DOHH2 (cell line): ENCODE results near the gene PRELID1.

Experiments
- H3F3A ChIP-seq: fragments of 200-600 bp; sonication (generic), shearing (Covaris generic); 2 replicates; pipeline ENCODE4 v1.6.0; 2016; ENCODE audit warnings: antibody characterized with exemption, mild to moderate bottlenecking; ENCODE audit not compliant: control insufficient read depth, insufficient read depth
- H3K27ac ChIP-seq: fragments of 200-600 bp; sonication (generic); 2 replicates; pipeline ENCODE4 v1.5.1; 2014; ENCODE audit warnings: low read depth, mild to moderate bottlenecking, low read length, moderate library complexity
- H3K27me3 ChIP-seq: fragments of 200-600 bp; sonication (generic); 2 replicates; pipeline ENCODE4 v1.6.1; 2014; ENCODE audit warnings: mild to moderate bottlenecking, low read length, mixed read lengths; ENCODE audit not compliant: control insufficient read depth
- H3K36me3 ChIP-seq: fragments of 200-600 bp; sonication (generic); 2 replicates; pipeline ENCODE4 v1.6.1; 2014; ENCODE audit warnings: mild to moderate bottlenecking, low read length, moderate library complexity, mixed read lengths; ENCODE audit not compliant: control insufficient read depth
- H3K4me1 ChIP-seq: fragments of 200-600 bp; sonication (generic); 2 replicates; pipeline ENCODE4 v1.6.1; 2014; ENCODE audit warnings: mild to moderate bottlenecking, low read length, mixed read lengths; ENCODE audit not compliant: control insufficient read depth
- H3K4me2 ChIP-seq: fragments of 200-600 bp; sonication (generic); 2 replicates; pipeline ENCODE4 v1.6.0; 2014; ENCODE audit warnings: mild to moderate bottlenecking, low read length, moderate library complexity
- H3K4me3 ChIP-seq: fragments of 200-600 bp; sonication (generic); 2 replicates; pipeline ENCODE4 v1.5.1; 2014; ENCODE audit warnings: mild to moderate bottlenecking, low read length, mixed read lengths
- H3K79me2 ChIP-seq: fragments of 200-600 bp; sonication (generic); 2 replicates; pipeline ENCODE4 v1.6.1; 2014; ENCODE audit warnings: mild to moderate bottlenecking, low read length, mixed read lengths; ENCODE audit not compliant: control insufficient read depth
- H3K9me2 ChIP-seq: fragments of 200-600 bp; sonication (generic); replicated peaks from 2 replicates; pipeline ENCODE4 v1.6.1; 2014; ENCODE audit warnings: mild to moderate bottlenecking, low read length, mixed read lengths; ENCODE audit not compliant: control insufficient read depth
- H3K9me3 ChIP-seq: fragments of 200-600 bp; sonication (generic); 2 replicates; pipeline ENCODE4 v1.6.1; 2014; ENCODE audit warnings: antibody characterized with exemption, low read length, mixed read lengths; ENCODE audit not compliant: control insufficient read depth, insufficient read depth
- H4K20me1 ChIP-seq: fragments of 200-600 bp; sonication (generic); 2 replicates; pipeline ENCODE4 v1.6.0; 2014; ENCODE audit warnings: low read depth, mild to moderate bottlenecking, antibody characterized with exemption, low read length, moderate library complexity; ENCODE audit not compliant: control insufficient read depth, insufficient read depth
- EZH2phosphoT487 ChIP-seq: fragments of 200-600 bp; sonication (generic); IDR thresholded peaks from 2 replicates; pipeline ENCODE4 v1.6.1; 2017; ENCODE audit warnings: borderline replicate concordance, mild to moderate bottlenecking, antibody characterized with exemption, low read length, moderate library complexity, mixed read lengths
- TF ChIP-seq, protein P1 (sequence below): fragments of 200-600 bp; sonication (generic); IDR thresholded peaks from one replicate; pipeline ENCODE4 v1.5.1; 2014; ENCODE audit warnings: antibody characterized with exemption, mild to moderate bottlenecking, low read depth, low read length; ENCODE audit not compliant: poor library complexity, severe bottlenecking

PRELID1 gene

DNA sequence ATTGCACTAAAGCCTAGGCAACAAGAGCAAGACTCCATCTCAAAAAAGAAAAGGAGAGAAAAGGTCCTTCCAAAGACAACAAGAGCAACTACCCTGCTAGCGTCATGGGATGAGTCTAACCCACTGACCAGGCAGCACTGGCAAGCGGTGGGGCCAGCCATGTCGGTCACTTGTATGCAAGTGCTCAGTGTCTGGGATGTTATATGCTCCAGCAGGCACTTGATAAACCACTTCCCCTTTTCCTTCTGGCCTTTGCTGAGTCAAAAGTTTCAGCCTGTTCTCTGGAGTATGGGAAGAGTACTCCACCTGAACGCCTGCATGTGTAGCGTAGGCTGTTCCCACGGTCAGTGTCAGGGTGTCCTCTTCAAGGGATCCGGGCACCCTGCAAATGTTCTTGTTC is 17.3 kb downstream of the PRELID1 start:
- H3K4me1 ChIP-seq = peaks cover 7% of the 10 kb centered on the region
- peaks cover 6% of the 10 kb centered on the region; the same call in 1 of the 2 replicates for H3F3A ChIP-seq
- no peaks in the 10 kb centered on the region for H3K9me2 ChIP-seq
- peaks cover 8% of the 10 kb centered on the region for H3K36me3 ChIP-seq
- no peak overlapping the region for H3K4me3 ChIP-seq
- no peaks in the 10 kb centered on the region for H3K27me3 ChIP-seq
- no peak for TF ChIP-seq EZH2phosphoT487
- TF ChIP-seq, protein P1, sequence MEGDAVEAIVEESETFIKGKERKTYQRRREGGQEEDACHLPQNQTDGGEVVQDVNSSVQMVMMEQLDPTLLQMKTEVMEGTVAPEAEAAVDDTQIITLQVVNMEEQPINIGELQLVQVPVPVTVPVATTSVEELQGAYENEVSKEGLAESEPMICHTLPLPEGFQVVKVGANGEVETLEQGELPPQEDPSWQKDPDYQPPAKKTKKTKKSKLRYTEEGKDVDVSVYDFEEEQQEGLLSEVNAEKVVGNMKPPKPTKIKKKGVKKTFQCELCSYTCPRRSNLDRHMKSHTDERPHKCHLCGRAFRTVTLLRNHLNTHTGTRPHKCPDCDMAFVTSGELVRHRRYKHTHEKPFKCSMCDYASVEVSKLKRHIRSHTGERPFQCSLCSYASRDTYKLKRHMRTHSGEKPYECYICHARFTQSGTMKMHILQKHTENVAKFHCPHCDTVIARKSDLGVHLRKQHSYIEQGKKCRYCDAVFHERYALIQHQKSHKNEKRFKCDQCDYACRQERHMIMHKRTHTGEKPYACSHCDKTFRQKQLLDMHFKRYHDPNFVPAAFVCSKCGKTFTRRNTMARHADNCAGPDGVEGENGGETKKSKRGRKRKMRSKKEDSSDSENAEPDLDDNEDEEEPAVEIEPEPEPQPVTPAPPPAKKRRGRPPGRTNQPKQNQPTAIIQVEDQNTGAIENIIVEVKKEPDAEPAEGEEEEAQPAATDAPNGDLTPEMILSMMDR = no peak
- H3K4me2 ChIP-seq = no peak overlapping the region
- H4K20me1 ChIP-seq = no peaks in the 10 kb centered on the region
- H3K79me2 ChIP-seq = no peaks in the 10 kb centered on the region
- H3K27ac ChIP-seq = no peak overlapping the region
- H3K9me3 ChIP-seq = peaks cover 9% of the 10 kb centered on the region

DNA sequence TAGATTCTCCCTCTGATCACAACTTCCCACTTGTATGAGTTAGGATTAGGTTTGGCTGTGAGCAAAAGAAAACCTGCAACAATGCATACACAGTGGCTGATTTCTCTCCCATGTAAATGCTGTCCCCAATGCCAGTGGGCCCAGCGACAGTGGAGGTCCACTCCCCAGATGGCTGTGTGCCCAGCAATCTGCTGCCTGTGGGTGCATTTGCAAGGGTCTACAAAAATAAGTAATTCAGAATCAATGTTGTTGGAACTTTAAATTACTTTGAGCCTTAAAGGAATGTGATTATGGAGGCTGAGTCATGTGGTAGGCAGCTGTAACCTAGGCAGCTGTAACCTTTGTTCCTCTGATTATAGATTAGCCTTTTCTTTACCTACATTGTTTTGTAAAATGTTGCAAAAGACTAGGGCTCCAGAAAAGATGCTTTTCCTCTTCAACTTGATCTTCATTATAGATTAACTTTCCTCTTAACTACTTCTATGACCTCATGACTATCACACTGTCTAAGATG is 22.3 kb downstream of the PRELID1 start:
- Histone ChIP-seq H3K4me1 (peaks cover 3% of the 10 kb centered on the region), H3K36me3 (peaks cover 14% of the 10 kb centered on the region), H3K27me3 (no peaks in the 10 kb centered on the region), H3K79me2 (no peaks in the 10 kb centered on the region), H3F3A (peaks cover 6% of the 10 kb centered on the region), H3K4me3 (no peak overlapping the region), H3K9me2 (no peaks in the 10 kb centered on the region), H4K20me1 (no peaks in the 10 kb centered on the region), H3K9me3 (no peaks in the 10 kb centered on the region), H3K4me2 (no peak overlapping the region), H3K27ac (no peak overlapping the region)
- TF ChIP-seq, protein P1 = no peak
- TF ChIP-seq EZH2phosphoT487 = no peak

DNA sequence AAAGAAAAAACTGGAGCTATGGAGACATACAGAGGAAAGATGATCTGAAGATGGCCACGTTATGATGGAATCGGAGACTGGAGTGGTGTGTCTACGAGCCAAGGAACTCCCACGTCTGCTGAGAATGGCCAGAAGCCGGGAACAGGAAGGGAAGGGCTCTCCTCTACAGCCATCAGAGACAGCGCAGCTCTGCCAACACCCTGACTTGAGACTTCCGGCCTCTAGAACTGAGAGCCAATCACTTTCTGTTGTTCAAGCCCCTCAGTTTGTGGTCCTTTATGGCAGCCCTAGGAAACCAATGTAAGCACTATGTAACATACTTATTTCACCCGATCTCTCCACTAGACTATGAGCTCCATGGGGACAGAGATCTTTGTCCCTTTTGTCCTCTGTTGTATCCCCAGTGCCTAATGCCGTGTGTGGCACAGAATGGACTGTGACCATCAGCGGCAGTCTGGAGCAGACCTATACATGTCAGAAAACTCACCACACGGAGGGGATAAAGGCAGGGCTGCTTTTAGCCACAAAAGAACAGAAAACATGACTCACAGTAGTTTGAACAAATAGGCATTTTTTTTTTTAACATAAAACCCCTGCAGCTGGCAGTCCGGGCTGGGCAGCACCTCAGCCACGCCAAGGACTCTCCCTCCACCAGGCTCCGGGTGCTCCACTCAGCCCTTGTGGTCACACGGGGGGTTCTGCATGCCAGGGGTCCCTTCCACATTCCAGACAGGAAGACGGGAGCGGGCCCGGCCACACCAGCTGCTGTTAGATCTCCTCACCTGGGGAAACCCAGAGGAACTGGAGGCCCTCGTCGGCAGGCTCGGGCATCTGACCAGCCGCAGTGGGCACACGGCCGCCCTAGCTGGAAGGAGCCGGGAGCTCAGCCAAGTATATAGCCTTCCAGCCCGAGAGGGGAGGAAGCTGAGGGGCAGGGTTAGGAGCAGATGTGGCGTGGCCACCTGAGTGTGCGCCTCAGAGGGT is 24.2 kb downstream of the PRELID1 start:
- Histone ChIP-seq H3K79me2 (no peaks in the 10 kb centered on the region), H3K4me3 (no peak overlapping the region), H3K9me2 (no peaks in the 10 kb centered on the region), H4K20me1 (no peaks in the 10 kb centered on the region), H3K4me1 (no peaks in the 10 kb centered on the region), H3F3A (peaks cover 4% of the 10 kb centered on the region), H3K27me3 (no peaks in the 10 kb centered on the region), H3K36me3 (peaks cover 31% of the 10 kb centered on the region), H3K4me2 (no peak overlapping the region), H3K27ac (no peak overlapping the region), H3K9me3 (no peaks in the 10 kb centered on the region)
- TF ChIP-seq, protein P1 = no peak
- no peak for TF ChIP-seq EZH2phosphoT487
